Endothelial cell of umbilical vein (primary cell): ENCODE results near the gene NCR1. TPM values are rescaled to one million over a fixed set of nuclear protein-coding genes. Genes with fewer than 3 reads are reported as not detected.

Experiments used
- BruUV-seq: library from RNA; stranded (reverse); fragments of 400-500 nt; replicated peaks from 2 replicates; lab custom pipeline; 2021; lab: Mats Ljungman, UMichigan
- CTCF ChIA-PET: fragments of 300-600, 350-600 bp; sonication (Branson Sonifier 250); formaldehyde crosslinking; loops from one replicate; lab custom pipeline; 2021; ENCODE audit warnings: antibody characterized with exemption, inconsistent platforms; lab: Charles Lee
- POLR2A ChIA-PET: fragments of 300-600, 350-600 bp; sonication (Branson Sonifier 250); formaldehyde crosslinking; loops from one replicate; lab custom pipeline; 2021; ENCODE audit warnings: antibody characterized with exemption, inconsistent platforms; lab: Charles Lee
- DNase-seq: peaks from one replicate; pipeline ENCODE4 v3.0.0-alpha.2; 2011; ENCODE audit warnings: low read depth, low spot score
- FAIRE-seq: peaks from 2 replicates; lab custom pipeline; 2011; peaks lifted over from hg19 to GRCh38; lab: Jason Lieb, UNC
- H2AFZ ChIP-seq: 2 replicates; pipeline ENCODE4 v1.6.0; 2012; ENCODE audit warnings: low read depth, low read length, control low read depth, inconsistent platforms
- H3K27ac ChIP-seq: 2 replicates; pipeline ENCODE4 v1.5.1; 2011; ENCODE audit warnings: low read depth, mild to moderate bottlenecking, control low read depth, low read length, moderate library complexity; ENCODE audit not compliant: insufficient read depth
- H3K27me3 ChIP-seq, 2 experiments: 2 replicates each; pipeline versions ENCODE4 v1.6.0 to v1.6.1; 2011; ENCODE audit warnings: low read length in 2 of 2, mixed read lengths in 1 of 2; ENCODE audit not compliant: control insufficient read depth in 2 of 2, insufficient read depth in 2 of 2
- H3K36me3 ChIP-seq, 2 experiments: 2 replicates in 1 of 2; 3 replicates in 1 of 2; pipeline ENCODE4 v1.5.1; 2011; ENCODE audit warnings: low read length in 2 of 2, mild to moderate bottlenecking in 1 of 2, moderate library complexity in 1 of 2; ENCODE audit not compliant: control insufficient read depth in 2 of 2, insufficient read depth in 2 of 2; ENCODE audit errors: extremely low read depth in 1 of 2
- H3K4me1 ChIP-seq: 3 replicates; pipeline ENCODE4 v1.5.1; 2011; ENCODE audit warnings: mild to moderate bottlenecking, low read length; ENCODE audit not compliant: control insufficient read depth, insufficient read depth; ENCODE audit errors: extremely low read depth
- H3K4me2 ChIP-seq: 2 replicates; pipeline ENCODE4 v1.6.1; 2011; ENCODE audit warnings: low read length, control low read depth, mixed read lengths; ENCODE audit not compliant: insufficient read depth
- H3K4me3 ChIP-seq, 3 experiments: fragments of 200-600 bp in 1 of 3; sonication (generic), shearing (Covaris generic) in 1 of 3; replicated peaks in 1 of 3; 2 replicates each; pipeline ENCODE4 v1.5.1; 2011 to 2016; ENCODE audit warnings: control low read depth in 3 of 3, low read length in 3 of 3, mild to moderate bottlenecking in 2 of 3, inconsistent platforms in 1 of 3, low read depth in 1 of 3, moderate library complexity in 1 of 3; ENCODE audit not compliant: insufficient read depth in 1 of 3
- H3K79me2 ChIP-seq: 2 replicates; pipeline ENCODE4 v1.6.0; 2012; ENCODE audit warnings: low read length, inconsistent platforms; ENCODE audit not compliant: control insufficient read depth, insufficient read depth
- H3K9ac ChIP-seq: replicated peaks from 2 replicates; pipeline ENCODE3; 2011; ENCODE audit warnings: low read length, control low read depth; ENCODE audit not compliant: insufficient read depth; ENCODE audit errors: extremely low read depth
- H3K9me1 ChIP-seq: replicated peaks from 3 replicates; pipeline ENCODE4 v1.6.0; 2011; ENCODE audit warnings: mild to moderate bottlenecking, low read length; ENCODE audit not compliant: control insufficient read depth, insufficient read depth; ENCODE audit errors: extremely low read depth
- H3K9me3 ChIP-seq: replicated peaks from 2 replicates; pipeline ENCODE4 v1.5.1; 2012; ENCODE audit warnings: low read length, inconsistent platforms; ENCODE audit not compliant: control insufficient read depth, insufficient read depth
- H4K20me1 ChIP-seq: replicated peaks from 2 replicates; pipeline ENCODE3; 2011; ENCODE audit warnings: mild to moderate bottlenecking, low read length; ENCODE audit not compliant: control insufficient read depth, insufficient read depth; ENCODE audit errors: extremely low read depth
- EZH2 ChIP-seq: IDR thresholded peaks from 2 replicates; pipeline ENCODE4 v1.6.1; 2012; ENCODE audit warnings: borderline replicate concordance, low read depth, mild to moderate bottlenecking, moderate library complexity, low read length, inconsistent platforms; ENCODE audit not compliant: severe bottlenecking
- FOS ChIP-seq: IDR thresholded peaks from 2 replicates; pipeline ENCODE4 v1.6.1; 2011; ENCODE audit warnings: mild to moderate bottlenecking, low read length, moderate library complexity, borderline replicate concordance; ENCODE audit not compliant: insufficient read depth
- GATA2 ChIP-seq: IDR thresholded peaks from 2 replicates; pipeline ENCODE4 v1.7.0; 2011; ENCODE audit warnings: low read depth, mild to moderate bottlenecking, moderate library complexity, mixed read lengths, low read length; ENCODE audit not compliant: insufficient read length, insufficient read depth
- JUN ChIP-seq: IDR thresholded peaks from 2 replicates; pipeline ENCODE4 v1.6.1; 2011; ENCODE audit warnings: borderline replicate concordance, low read depth; ENCODE audit not compliant: insufficient read length, insufficient read depth
- MYC ChIP-seq: IDR thresholded peaks from one replicate; pipeline ENCODE4 v1.6.1; 2011; ENCODE audit warnings: mild to moderate bottlenecking, low read depth, low read length
- POLR2A ChIP-seq: IDR thresholded peaks from 2 replicates; pipeline ENCODE4 v1.6.1; 2012; ENCODE audit warnings: low read depth, mild to moderate bottlenecking, control low read depth, low read length
- POLR2AphosphoS5 ChIP-seq: IDR thresholded peaks from 2 replicates; pipeline ENCODE4 v1.6.1; 2012; ENCODE audit warnings: low read depth, mild to moderate bottlenecking, control low read depth, low read length, moderate library complexity; ENCODE audit not compliant: insufficient read depth
- dilution Hi-C: fragments of 300-500 bp; cut with MboI; formaldehyde crosslinking; loops from one replicate; pipeline ENCODE4 v1.15.0; 2019; ENCODE audit warnings: low sequenced_read_pairs; ENCODE audit not compliant: extremely low pct_ligation_motif_present
- intact Hi-C: fragments of 100-400 bp; cut with micrococcal nuclease; formaldehyde crosslinking; loops from one replicate; pipeline ENCODE4 v1.10.0; 2022
- polyA plus RNA-seq, 4 experiments: library from polyadenylated mRNA; depleted of rRNA in 3 of 4; stranded (reverse) in 3 of 4; unstranded in 1 of 4; fragments of >200 nt; gene quantifications; 2 replicates each; pipeline versions ENCODE4 v1.2.1 to v1.2.3, GENCODE V29; 2011 to 2012; ENCODE audit warnings: missing spikeins in 1 of 4
- total RNA-seq: library from RNA; stranded (reverse); gene quantifications from 2 replicates; pipeline ENCODE4 v1.2.3, GENCODE V29; 2021
- TF ChIP-seq, protein P1 (sequence below), 2 donors: IDR thresholded peaks; 1 replicate in 1 of 2; 2 replicates in 1 of 2; pipeline ENCODE4 v1.5.1; 2011; ENCODE audit warnings: low read length in 2 of 2, mild to moderate bottlenecking in 2 of 2, moderate library complexity in 2 of 2, control low read depth in 1 of 2, inconsistent platforms in 1 of 2, low read depth in 1 of 2; ENCODE audit not compliant: insufficient read depth in 1 of 2; ENCODE audit errors: extremely low read depth in 1 of 2
- TF ChIP-seq, protein P2 (sequence below): IDR thresholded peaks from 2 replicates; pipeline ENCODE4 v1.6.1; 2011; ENCODE audit not compliant: insufficient read depth, insufficient read length

Gene NCR1
- total and polyA plus RNA-seq, 2 donors (not counting 3 experiments of a cell fraction or from before 2014, with no cell fraction given): 0.44 to 0.76 TPM

GRCh38 chr19:54873990-54874389 lies 32.0 kb upstream of the NCR1 start, which contains the start of gene FCAR:
FCAR (plus strand) TSS chr19:54874235; CDS start chr19:54874290, 55 bp downstream.
- dilution Hi-C loops (no loop called here), intact Hi-C loops (no loop called here)
- H4K20me1 ChIP-seq: no peaks in the 10 kb centered on the region
- ChIA-PET POLR2A (no interaction called here), CTCF (no interaction called here)
- no peak within 1 kb of the TSS for H3K27ac ChIP-seq
- BruUV-seq: no TSS peak
- H3K9ac ChIP-seq: no peak within 1 kb of the TSS
- FAIRE-seq: no peak
- H3K4me3 ChIP-seq: no peak within 1 kb of the TSS
- H3K27me3 ChIP-seq: no peaks in the 10 kb centered on the region
- no peak within 1 kb of the TSS for H3K4me2 ChIP-seq
- no peaks in the 10 kb centered on the region for H3K4me1 ChIP-seq
- no peaks in the 10 kb centered on the region for H3K9me3 ChIP-seq
- no peaks in the 10 kb centered on the region for H3K36me3 ChIP-seq
- H3K9me1 ChIP-seq: no peaks in the 10 kb centered on the region
- DNase-seq: no peak
- no peaks in the 10 kb centered on the region for H3K79me2 ChIP-seq
- TF ChIP-seq JUN: no peak
- TF ChIP-seq MYC: no peak
- TF ChIP-seq FOS: no peak
- no peak for TF ChIP-seq POLR2AphosphoS5
- TF ChIP-seq, protein P1, sequence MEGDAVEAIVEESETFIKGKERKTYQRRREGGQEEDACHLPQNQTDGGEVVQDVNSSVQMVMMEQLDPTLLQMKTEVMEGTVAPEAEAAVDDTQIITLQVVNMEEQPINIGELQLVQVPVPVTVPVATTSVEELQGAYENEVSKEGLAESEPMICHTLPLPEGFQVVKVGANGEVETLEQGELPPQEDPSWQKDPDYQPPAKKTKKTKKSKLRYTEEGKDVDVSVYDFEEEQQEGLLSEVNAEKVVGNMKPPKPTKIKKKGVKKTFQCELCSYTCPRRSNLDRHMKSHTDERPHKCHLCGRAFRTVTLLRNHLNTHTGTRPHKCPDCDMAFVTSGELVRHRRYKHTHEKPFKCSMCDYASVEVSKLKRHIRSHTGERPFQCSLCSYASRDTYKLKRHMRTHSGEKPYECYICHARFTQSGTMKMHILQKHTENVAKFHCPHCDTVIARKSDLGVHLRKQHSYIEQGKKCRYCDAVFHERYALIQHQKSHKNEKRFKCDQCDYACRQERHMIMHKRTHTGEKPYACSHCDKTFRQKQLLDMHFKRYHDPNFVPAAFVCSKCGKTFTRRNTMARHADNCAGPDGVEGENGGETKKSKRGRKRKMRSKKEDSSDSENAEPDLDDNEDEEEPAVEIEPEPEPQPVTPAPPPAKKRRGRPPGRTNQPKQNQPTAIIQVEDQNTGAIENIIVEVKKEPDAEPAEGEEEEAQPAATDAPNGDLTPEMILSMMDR (IDR thresholded peaks at IDR 0.05; ENCODE audit: extremely low read depth in 1 of 2, insufficient read depth in 1 of 2, low read depth in 1 of 2, low read length in 2 of 2): no peak
- TF ChIP-seq GATA2: no peak
- no peak for TF ChIP-seq POLR2A
- TF ChIP-seq, protein P2, sequence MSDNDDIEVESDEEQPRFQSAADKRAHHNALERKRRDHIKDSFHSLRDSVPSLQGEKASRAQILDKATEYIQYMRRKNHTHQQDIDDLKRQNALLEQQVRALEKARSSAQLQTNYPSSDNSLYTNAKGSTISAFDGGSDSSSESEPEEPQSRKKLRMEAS: no peak
- no peak for TF ChIP-seq EZH2
- no peak within 1 kb of the TSS for H2AFZ ChIP-seq
